ENCODE results near the gene MARK2.
"Not testable (repeated sequence)": the region's sequence is repeated elsewhere in the genome, so short reads cannot be mapped to it uniquely, and the experiment has no call there.

MARK2 gene

DNA sequence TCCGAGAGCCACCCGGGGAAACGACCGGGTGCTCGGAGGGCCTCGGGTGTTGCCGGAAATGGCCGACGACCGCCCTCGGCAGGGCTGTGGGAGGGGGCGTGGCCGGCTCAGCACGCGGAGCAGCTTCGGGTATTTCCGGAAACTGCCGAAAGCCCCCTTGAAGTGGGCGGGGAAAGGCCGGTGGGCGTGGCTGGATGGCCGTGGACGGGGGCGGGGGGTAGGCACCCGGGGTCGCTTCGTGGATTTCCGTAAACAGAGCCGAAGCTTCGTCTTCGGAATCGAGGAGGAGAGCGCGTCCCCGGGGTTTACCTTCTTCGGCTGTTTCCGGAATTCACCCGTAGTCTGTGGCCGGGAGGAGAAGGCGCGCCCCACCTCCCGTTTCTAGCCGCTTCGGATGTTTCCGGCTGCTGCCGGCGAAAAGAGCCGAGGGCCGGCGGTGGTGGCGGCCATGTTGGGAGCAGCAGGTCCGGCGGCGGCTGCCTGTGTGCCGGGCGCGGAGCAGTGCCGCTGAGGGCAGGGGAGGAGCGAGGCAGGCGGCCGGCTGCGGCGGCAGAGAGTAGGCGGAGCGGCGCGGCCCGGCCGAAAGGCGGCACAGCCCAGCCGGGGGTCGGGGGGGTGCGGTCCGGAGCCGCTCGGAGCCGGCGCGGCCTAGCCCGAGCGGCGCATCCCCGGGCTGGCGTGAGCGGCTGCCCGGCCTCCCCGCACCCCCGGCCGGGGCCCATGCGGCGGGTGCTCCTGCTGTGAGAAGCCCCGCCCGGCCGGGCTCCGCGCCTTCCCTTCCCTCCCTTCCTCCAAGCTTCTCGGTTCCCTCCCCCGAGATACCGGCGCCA is at the start of gene MARK2:
TSS of gene MARK2 (plus strand) at position 433 of the 830 bp plus-strand sequence. CDS start at position 830, 397 bp downstream.
- peak; percentile 92 for DNase-seq (ENCODE audit: insufficient read length, low spot score)
- no peak for FAIRE-seq

GRCh38 chr11:63791495-63792167 is 47.3 kb upstream of the MARK2 start:
- no peak for DNase-seq (ENCODE audit: insufficient read length, low spot score)
- FAIRE-seq, result no peak

GRCh38 chr11:63793161-63793560 is 45.7 kb upstream of the MARK2 start:
- no peak for DNase-seq (ENCODE audit: insufficient read length, low spot score)
- no peak for FAIRE-seq

GRCh38 chr11:63795066-63795465 is 43.8 kb upstream of the MARK2 start:
- FAIRE-seq (no peak), DNase-seq (ENCODE audit: insufficient read length, low spot score) (no peak)

GRCh38 chr11:63800921-63801320 is 38.0 kb upstream of the MARK2 start:
- no peak for FAIRE-seq

DNA sequence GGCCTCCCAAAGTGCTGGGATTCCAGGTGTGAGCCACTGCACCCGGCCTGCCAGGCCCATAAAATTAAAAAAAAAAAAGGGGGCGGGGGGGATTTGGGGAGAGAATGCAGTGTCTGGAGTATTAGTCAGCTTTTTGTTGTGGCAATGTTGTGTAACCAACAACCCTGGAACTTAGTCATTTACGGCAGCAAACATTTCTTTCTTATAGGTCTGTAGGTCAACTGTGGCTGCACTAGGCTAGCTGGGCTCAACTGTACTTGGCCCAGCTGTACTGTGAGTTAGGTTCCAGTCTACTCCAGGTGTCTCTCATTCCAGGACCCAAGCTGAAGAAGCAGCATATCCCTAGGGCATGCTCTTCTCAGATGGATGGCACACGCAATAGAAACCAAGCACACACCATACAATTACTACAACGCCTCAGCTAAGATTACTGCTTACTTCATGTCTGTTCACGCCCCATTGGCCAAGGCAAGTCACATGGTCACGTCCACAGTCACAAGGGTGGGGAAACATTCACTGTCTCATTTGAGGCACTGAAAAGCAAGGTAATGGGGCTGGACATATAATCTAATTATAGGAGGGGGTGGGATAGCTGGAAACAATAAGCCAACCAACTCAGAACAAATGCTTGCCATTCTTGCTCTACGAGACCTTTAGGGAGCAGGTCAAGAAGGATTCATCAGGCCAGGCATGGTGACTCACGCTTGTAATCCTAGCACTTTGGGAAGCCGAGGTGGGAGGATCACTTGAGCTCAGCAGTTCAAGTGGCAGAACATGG is 36.1 kb upstream of the MARK2 start:
- DNase-seq (ENCODE audit: insufficient read length, low spot score) (peak; percentile 44), FAIRE-seq (peak; percentile 23)

More at GRCh38 chr11:63800921-63801320, 38.0 kb upstream of the MARK2 start:
- no peak for DNase-seq (ENCODE audit: insufficient read length, low spot score)

DNA sequence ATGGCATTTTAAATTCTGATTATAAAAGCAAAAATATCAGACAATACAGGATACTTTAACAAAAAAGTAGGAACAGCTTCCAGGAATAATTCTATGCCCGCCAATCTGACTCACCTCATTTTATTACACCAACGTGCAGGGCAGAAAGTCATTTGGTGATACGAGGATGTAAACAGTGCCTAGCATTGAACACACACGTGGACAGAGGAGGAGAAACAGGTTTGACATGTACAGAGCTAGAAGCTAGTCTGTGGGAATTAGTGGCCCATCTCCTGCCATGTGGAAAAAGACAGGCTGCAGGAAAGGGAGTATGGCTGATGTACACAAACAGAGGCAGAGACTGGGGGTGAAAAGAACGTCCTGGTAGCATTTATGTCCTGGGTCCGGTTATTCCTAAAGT is 34.7 kb upstream of the MARK2 start:
- DNase-seq (ENCODE audit: insufficient read length, low spot score) (no peak), FAIRE-seq (no peak)

DNA sequence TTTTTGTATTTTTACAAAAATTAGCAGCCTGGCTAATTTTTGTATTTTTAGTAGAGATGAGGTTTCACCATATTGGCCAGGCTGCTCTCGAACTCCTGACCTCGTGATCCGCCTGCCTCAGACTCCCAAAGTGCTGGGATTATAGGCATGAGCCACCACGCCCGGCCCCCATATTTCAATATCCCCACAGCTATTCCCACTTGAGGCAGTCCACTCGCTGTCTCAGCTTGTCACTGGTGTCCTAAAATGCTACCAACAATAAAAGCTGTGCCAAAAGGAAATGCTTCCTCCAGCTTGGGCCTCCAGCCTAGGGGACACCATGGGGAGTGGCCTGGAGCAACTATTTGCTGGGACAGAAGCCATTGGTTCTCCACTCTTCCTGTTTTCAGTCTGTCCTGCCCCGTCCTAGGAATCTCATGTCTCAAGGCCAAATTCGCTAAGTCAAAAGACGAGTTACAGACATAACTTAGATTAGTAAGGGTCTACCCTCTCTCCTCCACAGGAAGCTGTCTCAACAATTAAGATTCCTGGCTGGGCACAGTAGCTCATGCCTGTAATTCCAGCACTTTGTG is 33.0 kb upstream of the MARK2 start:
- DNase-seq (ENCODE audit: insufficient read length, low spot score) (peak; percentile 27), FAIRE-seq (no peak)

- DNase-seq (ENCODE audit: insufficient read length, low spot score); FAIRE-seq: not testable (repeated sequence)
Observed at GRCh38 chr11:63810383-63810782, 28.5 kb upstream of the MARK2 start.

- FAIRE-seq, result no peak
- DNase-seq (ENCODE audit: insufficient read length, low spot score), result no peak
Observed at GRCh38 chr11:63811522-63811921, 27.4 kb upstream of the MARK2 start.

DNA sequence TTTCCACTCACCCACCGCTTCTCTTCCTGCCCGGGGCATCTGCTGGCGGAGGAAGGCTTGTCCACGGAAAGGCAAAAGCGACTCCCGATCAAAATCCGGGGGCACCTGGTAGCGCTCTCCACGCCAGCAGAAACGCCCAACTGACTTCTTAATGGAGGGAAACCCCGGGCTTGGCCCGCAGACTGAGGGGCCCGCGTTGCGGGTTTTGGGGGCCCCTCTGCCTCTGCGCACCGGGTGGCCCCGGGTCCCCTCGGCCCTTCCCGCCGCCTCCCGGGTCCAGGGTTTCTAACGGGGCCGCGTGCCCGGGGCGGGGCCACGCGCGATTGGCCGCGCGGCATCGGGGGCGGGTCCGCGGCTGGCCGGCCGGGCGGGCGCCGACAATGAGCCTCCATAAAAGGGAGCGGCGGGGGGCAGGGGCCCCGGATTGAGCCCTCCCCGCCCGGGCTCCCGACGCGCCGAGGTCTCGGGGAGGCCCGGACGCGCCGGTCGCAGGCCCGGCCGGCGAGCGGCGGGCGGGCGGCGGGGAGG is 25.8 kb upstream of the MARK2 start, which contains the start of gene SPINDOC:
TSS of gene SPINDOC (plus strand) at position 422 of the 528 bp plus-strand sequence. CDS start 231 bp downstream, outside the sequence.
- DNase-seq (ENCODE audit: insufficient read length, low spot score) (peak; percentile 83), FAIRE-seq (no peak)

DNA sequence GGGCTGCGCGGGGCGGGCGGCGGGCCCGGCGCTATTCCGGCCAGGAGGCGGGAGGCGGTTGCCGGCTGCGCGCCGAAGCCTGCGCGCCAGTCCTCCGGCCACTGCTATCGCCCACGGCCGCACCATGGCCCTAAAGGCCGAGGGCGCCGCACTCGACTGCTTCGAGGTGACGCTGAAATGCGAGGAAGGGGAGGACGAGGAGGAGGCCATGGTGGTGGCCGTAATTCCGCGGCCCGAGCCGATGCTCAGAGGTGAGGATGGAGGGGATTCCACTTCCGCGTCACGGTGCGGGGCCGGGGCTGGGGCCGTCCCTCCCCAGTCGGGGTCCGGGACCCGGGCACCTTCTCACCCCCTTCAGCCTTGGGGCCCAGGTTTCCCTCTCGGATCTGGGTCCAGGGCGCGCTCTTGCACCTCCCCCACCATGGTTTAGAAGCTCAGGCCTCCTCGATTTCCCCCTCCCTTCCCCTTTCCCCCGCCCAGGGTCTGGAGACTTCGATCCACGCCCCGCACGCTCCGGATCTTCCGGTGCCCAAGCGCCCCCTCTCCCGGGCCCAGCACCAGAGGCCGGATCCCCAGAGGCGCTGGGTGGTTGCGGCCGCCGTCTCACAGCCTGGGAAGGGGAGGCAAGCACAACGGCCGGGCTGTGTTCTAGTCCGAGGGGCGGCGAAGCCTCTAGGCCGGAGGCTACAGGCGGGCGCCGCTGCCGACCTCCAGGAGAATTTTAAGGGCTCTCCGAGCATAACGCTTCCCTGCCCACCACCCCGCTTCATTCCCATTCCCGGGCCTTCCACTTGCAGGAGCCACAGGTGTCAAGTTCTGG is 25.1 kb upstream of the MARK2 start:
- FAIRE-seq (no peak), DNase-seq (ENCODE audit: insufficient read length, low spot score) (peak; percentile 37)

DNA sequence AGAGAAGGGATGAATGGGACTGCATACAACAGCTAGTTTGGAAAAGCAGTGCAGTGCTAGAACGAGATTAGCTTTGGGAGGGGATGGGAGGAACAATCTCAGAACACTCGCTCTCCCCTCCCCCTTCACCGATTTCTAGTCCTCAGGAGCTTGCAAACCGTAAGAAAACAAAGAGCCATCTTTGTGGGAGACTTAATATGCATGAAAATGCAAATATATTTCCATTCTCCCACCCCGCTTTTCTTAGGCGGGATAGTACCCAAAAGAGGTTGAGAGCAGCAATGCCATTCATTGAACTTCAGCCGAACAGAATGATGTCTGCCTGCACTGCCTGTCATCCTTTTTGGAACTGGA is 24.6 kb upstream of the MARK2 start:
- DNase-seq (ENCODE audit: insufficient read length, low spot score), result no peak
- FAIRE-seq, result no peak

DNA sequence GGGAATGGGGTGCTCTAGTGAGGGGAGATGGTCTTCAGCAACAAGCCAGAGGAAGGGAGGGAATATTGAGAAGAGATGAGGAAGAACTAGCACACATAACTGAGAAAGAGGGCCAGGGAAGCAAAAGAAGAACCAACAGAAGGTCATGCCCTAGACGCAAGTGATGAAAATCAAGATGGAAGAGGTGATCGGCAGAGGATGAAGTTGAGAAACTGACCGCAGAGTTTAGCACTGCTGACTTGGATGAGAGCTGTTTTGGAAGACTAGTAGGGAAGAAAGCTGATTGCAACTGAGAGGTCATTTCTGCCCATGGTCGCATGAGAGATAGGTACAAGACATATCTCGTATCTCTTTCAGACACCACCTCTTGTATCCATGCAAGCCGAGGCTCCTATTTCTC is 22.7 kb upstream of the MARK2 start:
- DNase-seq (ENCODE audit: insufficient read length, low spot score), result no peak
- no peak for FAIRE-seq

GRCh38 chr11:63816732-63817131 is 22.2 kb upstream of the MARK2 start:
- FAIRE-seq, result no peak
- DNase-seq (ENCODE audit: insufficient read length, low spot score), result no peak

DNA sequence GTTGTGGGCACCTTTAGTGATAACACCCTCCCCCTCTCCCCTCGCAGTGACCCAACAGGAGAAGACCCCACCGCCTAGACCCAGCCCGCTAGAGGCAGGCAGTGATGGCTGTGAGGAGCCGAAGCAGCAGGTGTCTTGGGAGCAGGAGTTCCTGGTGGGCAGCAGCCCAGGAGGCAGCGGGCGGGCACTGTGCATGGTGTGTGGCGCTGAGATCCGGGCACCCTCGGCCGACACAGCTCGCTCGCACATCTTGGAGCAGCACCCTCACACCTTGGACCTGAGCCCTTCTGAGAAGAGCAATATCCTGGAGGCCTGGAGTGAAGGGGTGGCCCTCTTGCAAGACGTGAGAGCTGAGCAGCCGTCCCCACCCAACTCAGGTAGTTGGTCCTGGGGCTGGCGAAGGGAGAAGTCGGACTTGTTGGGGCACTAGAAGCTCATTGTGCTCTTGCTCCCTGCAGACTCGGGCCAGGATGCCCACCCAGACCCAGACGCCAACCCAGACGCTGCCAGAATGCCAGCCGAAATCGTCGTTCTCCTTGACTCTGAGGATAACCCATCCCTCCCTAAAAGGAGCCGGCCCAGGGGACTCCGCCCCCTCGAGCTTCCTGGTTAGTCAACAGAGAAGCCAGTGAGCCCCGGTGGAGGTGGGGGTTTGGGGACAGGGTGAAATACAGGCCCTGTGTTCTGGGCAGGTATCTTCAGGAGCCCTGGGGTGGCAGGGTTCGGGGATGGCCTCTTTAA is 21.0 kb upstream of the MARK2 start:
- DNase-seq (ENCODE audit: insufficient read length, low spot score), result no peak
- no peak for FAIRE-seq

DNA sequence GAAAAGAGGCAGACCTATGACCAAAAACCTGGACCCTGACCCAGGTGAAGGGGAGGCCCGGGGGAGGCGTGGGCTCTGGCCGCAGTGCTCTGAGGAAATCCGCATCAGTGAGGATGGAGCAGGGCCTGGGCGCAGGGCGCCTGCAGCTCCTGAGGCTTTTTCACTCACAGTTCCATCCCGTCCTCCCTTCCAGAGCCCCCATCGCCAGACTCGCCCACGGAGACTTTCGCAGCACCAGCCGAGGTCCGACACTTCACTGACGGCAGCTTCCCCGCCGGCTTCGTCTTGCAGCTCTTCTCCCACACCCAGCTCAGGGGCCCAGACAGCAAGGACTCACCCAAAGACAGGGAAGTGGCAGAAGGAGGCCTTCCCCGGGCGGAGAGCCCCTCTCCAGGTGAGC is 20.3 kb upstream of the MARK2 start:
- DNase-seq (ENCODE audit: insufficient read length, low spot score) (no peak), FAIRE-seq (no peak)

DNA sequence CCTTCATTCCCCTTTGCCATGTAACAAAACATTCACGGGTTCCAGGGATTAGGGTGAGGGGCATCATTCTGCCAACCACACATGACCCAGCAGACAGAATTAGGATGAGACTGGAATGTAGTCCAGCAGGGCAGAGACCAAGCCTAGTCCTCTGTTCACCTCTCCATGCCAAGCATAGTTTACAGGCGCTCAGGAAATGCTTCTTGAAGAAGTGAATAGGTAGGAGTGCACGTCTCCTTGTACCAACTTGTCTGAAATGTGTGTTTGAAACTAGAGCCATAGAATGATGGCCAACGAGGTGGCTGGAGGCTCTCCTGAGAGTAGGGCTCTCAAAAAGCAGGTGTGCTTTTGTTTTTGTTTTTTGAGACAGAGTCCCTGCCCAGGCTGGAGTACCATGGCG is 17.5 kb upstream of the MARK2 start:
- no peak for DNase-seq (ENCODE audit: insufficient read length, low spot score)
- no peak for FAIRE-seq
